Measurements from ENCODE around the gene JARID2. TPM values are rescaled to one million over a fixed set of nuclear protein-coding genes. Genes with fewer than 3 reads are reported as not detected.

The JARID2 gene
- polyA plus RNA-seq, 1 experiment: 6.1 TPM

DNA sequence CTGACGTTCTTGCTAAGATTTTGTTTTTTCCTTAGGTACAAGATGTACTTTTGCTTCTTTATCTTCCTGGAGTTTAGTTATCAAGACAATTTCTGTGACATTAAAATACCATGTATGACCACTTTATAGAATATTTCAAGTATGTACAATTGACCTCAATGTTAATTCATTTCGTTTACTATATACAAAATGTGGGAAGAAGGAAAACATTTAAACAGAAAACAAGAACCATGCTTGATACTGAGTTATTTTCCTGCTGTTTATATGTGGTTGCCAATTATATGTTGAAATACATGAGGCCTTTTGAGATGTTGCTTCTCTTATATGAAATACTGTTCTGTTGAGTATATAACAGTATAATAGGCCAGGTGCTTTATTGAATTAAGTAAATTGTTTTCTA, 184.3 kb downstream of the JARID2 start:
- ChIA-PET CTCF (no interaction called here), POLR2A (no interaction called here)
- H3K4me3 ChIP-seq (ENCODE audit: low read depth, low read length): no peak overlapping the region
- no peak for DNase-seq (ENCODE audit: low read depth)
- H3K36me3 ChIP-seq (ENCODE audit: control insufficient read depth, insufficient read depth, low read length): no peaks in the 10 kb centered on the region
- no peak for TF ChIP-seq CTCF (IDR thresholded peaks at IDR 0.05; ENCODE audit: insufficient read depth, low read depth, low read length)
- no peaks in the 10 kb centered on the region for H3K27me3 ChIP-seq (ENCODE audit: control insufficient read depth, insufficient read depth, low read length)

GRCh38 chr6:15430931-15431405, 185.1 kb downstream of the JARID2 start:
- H3K36me3 ChIP-seq (ENCODE audit: control insufficient read depth, insufficient read depth, low read length): no peaks in the 10 kb centered on the region
- POLR2A ChIA-PET: no interaction called here
- no peaks in the 10 kb centered on the region for H3K27me3 ChIP-seq (ENCODE audit: control insufficient read depth, insufficient read depth, low read length)
- H3K4me3 ChIP-seq (ENCODE audit: low read depth, low read length): no peak overlapping the region
- no peak for TF ChIP-seq CTCF (IDR thresholded peaks at IDR 0.05; ENCODE audit: insufficient read depth, low read depth, low read length)
- DNase-seq (ENCODE audit: low read depth): no peak
- CTCF ChIA-PET: interaction anchor here (2.2 kb wide), 1 partner anchor 11 kb away, joined by 11 read pairs; no protein-coding TSS in a partner anchor

DNA sequence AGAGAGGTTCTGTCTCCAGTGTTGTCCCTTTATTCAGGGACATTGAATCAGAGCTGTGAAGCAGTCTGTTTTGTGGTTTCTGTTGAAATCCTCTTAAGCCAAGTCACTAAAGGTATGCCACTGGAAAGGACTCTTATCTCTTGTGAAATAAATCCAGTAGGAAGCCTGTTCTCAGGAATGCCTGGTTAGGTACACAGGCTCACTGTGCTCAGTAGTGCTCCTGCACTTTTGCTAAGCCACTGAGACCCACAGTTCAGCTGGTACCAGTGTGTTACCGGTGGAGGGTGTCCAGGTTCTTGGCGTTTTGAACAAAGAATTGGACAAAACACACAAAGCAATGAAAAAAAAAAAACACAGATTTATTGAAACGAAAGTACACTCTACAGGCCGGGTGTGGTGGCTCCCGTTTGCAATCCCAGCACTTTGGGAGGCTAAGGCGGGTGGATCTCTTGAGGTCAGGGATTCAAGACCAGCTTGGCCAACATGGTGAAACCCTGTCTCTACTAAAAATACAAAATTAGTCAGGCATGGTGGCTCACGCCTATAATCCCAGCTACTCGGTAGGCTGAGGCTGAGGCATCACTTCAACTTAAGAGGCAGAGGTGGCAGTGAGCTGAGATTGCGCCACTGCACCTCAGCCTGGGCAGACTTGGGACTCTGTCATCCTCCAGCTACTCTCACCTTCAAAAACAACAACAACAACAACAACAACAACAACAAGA, 186.1 kb downstream of the JARID2 start:
- no peak for DNase-seq (ENCODE audit: low read depth)
- POLR2A ChIA-PET: interaction anchor here (0.6 kb wide), 1 partner anchor 167 kb away, joined by 7 read pairs; no protein-coding TSS in a partner anchor

DNA sequence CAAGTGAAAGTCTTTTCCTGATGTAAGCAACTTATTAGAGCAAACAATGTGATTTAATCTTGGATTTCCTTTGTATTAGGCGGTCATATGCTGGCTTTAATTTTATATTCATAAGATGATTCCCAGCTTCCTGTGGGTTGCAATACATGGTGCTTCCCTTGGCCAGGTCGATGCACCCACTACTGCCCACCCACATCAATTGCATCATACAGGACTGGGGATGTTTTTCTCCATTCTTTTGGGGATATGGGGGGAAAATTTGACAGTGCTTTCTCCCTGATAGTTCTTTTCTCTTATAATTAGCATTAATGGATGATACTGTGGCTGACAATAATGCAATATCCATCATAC, 187.6 kb downstream of the JARID2 start:
- no peak for DNase-seq (ENCODE audit: low read depth)
- TF ChIP-seq CTCF (IDR thresholded peaks at IDR 0.05; ENCODE audit: insufficient read depth, low read depth, low read length): no peak
- no peaks in the 10 kb centered on the region for H3K27me3 ChIP-seq (ENCODE audit: control insufficient read depth, insufficient read depth, low read length)
- no peak overlapping the region for H3K4me3 ChIP-seq (ENCODE audit: low read depth, low read length)
- ChIA-PET POLR2A (no interaction called here), CTCF (no interaction called here)
- no peaks in the 10 kb centered on the region for H3K36me3 ChIP-seq (ENCODE audit: control insufficient read depth, insufficient read depth, low read length)

More for the DNA sequence above, 186.1 kb downstream of the JARID2 start:
- Histone ChIP-seq H3K4me3 (ENCODE audit: low read depth, low read length) (no peak overlapping the region), H3K36me3 (ENCODE audit: control insufficient read depth, insufficient read depth, low read length) (no peaks in the 10 kb centered on the region), H3K27me3 (ENCODE audit: control insufficient read depth, insufficient read depth, low read length) (no peaks in the 10 kb centered on the region)
- CTCF ChIA-PET: interaction anchor here (1.0 to 2.2 kb wide), 2 partner anchors 10 to 178 kb away, joined by 3 to 11 read pairs; no protein-coding TSS in a partner anchor
- no peak for TF ChIP-seq CTCF (IDR thresholded peaks at IDR 0.05; ENCODE audit: insufficient read depth, low read depth, low read length)

- TF ChIP-seq CTCF (IDR thresholded peaks at IDR 0.05; ENCODE audit: insufficient read depth, low read depth, low read length): no peak
- CTCF ChIA-PET: no interaction called here
- POLR2A ChIA-PET: interaction anchor here (0.5 kb wide), 1 partner anchor 43 kb away, joined by 6 read pairs; no protein-coding TSS in a partner anchor
- Histone ChIP-seq H3K27me3 (ENCODE audit: control insufficient read depth, insufficient read depth, low read length) (no peaks in the 10 kb centered on the region), H3K36me3 (ENCODE audit: control insufficient read depth, insufficient read depth, low read length) (no peaks in the 10 kb centered on the region), H3K4me3 (ENCODE audit: low read depth, low read length) (no peak overlapping the region)
- DNase-seq (ENCODE audit: low read depth): no peak
Measured at GRCh38 chr6:15434263-15434662, 188.4 kb downstream of the JARID2 start.
